ENCODE data around the gene SRPRB. TPM values are rescaled to one million over a fixed set of nuclear protein-coding genes. Genes with fewer than 3 reads are reported as not detected.

Gene SRPRB
- total and polyA plus RNA-seq, 2 donors (not counting 3 experiments of a cell fraction or from before 2014, with no cell fraction given) = 22.7 to 69.2 TPM

- no peaks in the 10 kb centered on the region for H3K36me3 ChIP-seq (ENCODE audit: control insufficient read depth in 2 of 2, extremely low read depth in 1 of 2, insufficient read depth in 2 of 2, low read length in 2 of 2)
- FAIRE-seq = no peak
- no peak overlapping the region for H2AFZ ChIP-seq (ENCODE audit: low read depth, low read length)
- intact Hi-C loops (cut with micrococcal nuclease) (no loop called here), dilution Hi-C loops (cut with MboI; ENCODE audit: extremely low pct_ligation_motif_present, low sequenced_read_pairs) (no loop called here)
- ChIA-PET CTCF (no interaction called here), POLR2A (no interaction called here)
- H3K9me3 ChIP-seq (replicated peaks; ENCODE audit: control insufficient read depth, insufficient read depth, low read length) = no peaks in the 10 kb centered on the region
- no peak overlapping the region for H3K4me3 ChIP-seq (replicated peaks in 1 of 3; ENCODE audit: insufficient read depth in 1 of 3, low read depth in 1 of 3, low read length in 3 of 3)
- no peak for DNase-seq (ENCODE audit: low read depth, low spot score)
- no peak overlapping the region for H3K9ac ChIP-seq (replicated peaks; ENCODE audit: extremely low read depth, insufficient read depth, low read length)
- no peaks in the 10 kb centered on the region for H3K9me1 ChIP-seq (replicated peaks; ENCODE audit: control insufficient read depth, extremely low read depth, insufficient read depth, low read length)
- no peaks in the 10 kb centered on the region for H4K20me1 ChIP-seq (replicated peaks; ENCODE audit: control insufficient read depth, extremely low read depth, insufficient read depth, low read length)
- BruUV-seq (replicated peaks) = no TSS peak
- no peak overlapping the region for H3K27ac ChIP-seq (ENCODE audit: insufficient read depth, low read depth, low read length)
- no peak overlapping the region for H3K4me2 ChIP-seq (ENCODE audit: insufficient read depth, low read length)
- no peaks in the 10 kb centered on the region for H3K27me3 ChIP-seq (ENCODE audit: control insufficient read depth in 2 of 2, insufficient read depth in 2 of 2, low read length in 2 of 2)
- H3K4me1 ChIP-seq (ENCODE audit: control insufficient read depth, extremely low read depth, insufficient read depth, low read length) = no peaks in the 10 kb centered on the region
- TF ChIP-seq, protein P1, sequence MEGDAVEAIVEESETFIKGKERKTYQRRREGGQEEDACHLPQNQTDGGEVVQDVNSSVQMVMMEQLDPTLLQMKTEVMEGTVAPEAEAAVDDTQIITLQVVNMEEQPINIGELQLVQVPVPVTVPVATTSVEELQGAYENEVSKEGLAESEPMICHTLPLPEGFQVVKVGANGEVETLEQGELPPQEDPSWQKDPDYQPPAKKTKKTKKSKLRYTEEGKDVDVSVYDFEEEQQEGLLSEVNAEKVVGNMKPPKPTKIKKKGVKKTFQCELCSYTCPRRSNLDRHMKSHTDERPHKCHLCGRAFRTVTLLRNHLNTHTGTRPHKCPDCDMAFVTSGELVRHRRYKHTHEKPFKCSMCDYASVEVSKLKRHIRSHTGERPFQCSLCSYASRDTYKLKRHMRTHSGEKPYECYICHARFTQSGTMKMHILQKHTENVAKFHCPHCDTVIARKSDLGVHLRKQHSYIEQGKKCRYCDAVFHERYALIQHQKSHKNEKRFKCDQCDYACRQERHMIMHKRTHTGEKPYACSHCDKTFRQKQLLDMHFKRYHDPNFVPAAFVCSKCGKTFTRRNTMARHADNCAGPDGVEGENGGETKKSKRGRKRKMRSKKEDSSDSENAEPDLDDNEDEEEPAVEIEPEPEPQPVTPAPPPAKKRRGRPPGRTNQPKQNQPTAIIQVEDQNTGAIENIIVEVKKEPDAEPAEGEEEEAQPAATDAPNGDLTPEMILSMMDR (IDR thresholded peaks at IDR 0.05; ENCODE audit: extremely low read depth in 1 of 2, insufficient read depth in 1 of 2, low read depth in 1 of 2, low read length in 2 of 2) = no peak
- TF ChIP-seq POLR2AphosphoS5 (IDR thresholded peaks at IDR 0.05; ENCODE audit: insufficient read depth, low read depth, low read length) (no peak), GATA2 (IDR thresholded peaks at IDR 0.05; ENCODE audit: insufficient read depth, insufficient read length, low read depth, low read length) (no peak), EZH2 (IDR thresholded peaks at IDR 0.05; ENCODE audit: borderline replicate concordance, low read depth, low read length, severe bottlenecking) (no peak), FOS (IDR thresholded peaks at IDR 0.05; ENCODE audit: borderline replicate concordance, insufficient read depth, low read length) (no peak), POLR2A (IDR thresholded peaks at IDR 0.05; ENCODE audit: low read depth, low read length) (no peak), MAX (IDR thresholded peaks at IDR 0.05; ENCODE audit: insufficient read depth, insufficient read length) (no peak), JUN (IDR thresholded peaks at IDR 0.05; ENCODE audit: borderline replicate concordance, insufficient read depth, insufficient read length, low read depth) (no peak), MYC (IDR thresholded peaks at IDR 0.05; ENCODE audit: low read depth, low read length) (no peak)
- no peaks in the 10 kb centered on the region for H3K79me2 ChIP-seq (ENCODE audit: control insufficient read depth, insufficient read depth, low read length)
Observed at GRCh38 chr3:133850034-133850433, 44.4 kb downstream of the SRPRB start.
